Measurements from ENCODE around the gene HMGXB4.
"Not testable (repeated sequence)": the region's sequence is repeated elsewhere in the genome, so short reads cannot be mapped to it uniquely, and the experiment has no call there.

The HMGXB4 gene

GRCh38 chr22:35257321-35258190 is at the start of gene HMGXB4:
Gene HMGXB4, plus strand, starts transcription at chr22:35257493. Its CDS starts 4,898 bp downstream, at chr22:35262391.
- DNase-seq (ENCODE audit: low spot score): peak; percentile 89

- DNase-seq (ENCODE audit: low spot score): no peak
Observed at GRCh38 chr22:35208003-35208402, 49.3 kb upstream of the HMGXB4 start.

GRCh38 chr22:35209203-35209602 is 48.1 kb upstream of the HMGXB4 start:
- DNase-seq (ENCODE audit: low spot score): no peak

- no peak for DNase-seq (ENCODE audit: low spot score)
Observed at GRCh38 chr22:35212009-35212408, 45.3 kb upstream of the HMGXB4 start.

- no peak for DNase-seq (ENCODE audit: low spot score)
Observed at GRCh38 chr22:35212996-35213395, 44.3 kb upstream of the HMGXB4 start.

GRCh38 chr22:35214968-35215367 is 42.3 kb upstream of the HMGXB4 start:
- DNase-seq (ENCODE audit: low spot score): no peak

GRCh38 chr22:35215993-35216392 is 41.3 kb upstream of the HMGXB4 start:
- no peak for DNase-seq (ENCODE audit: low spot score)

GRCh38 chr22:35217527-35217926 is 39.8 kb upstream of the HMGXB4 start:
- DNase-seq (ENCODE audit: low spot score): no peak

- no peak for DNase-seq (ENCODE audit: low spot score)
Observed at GRCh38 chr22:35218079-35218478, 39.2 kb upstream of the HMGXB4 start.

- no peak for DNase-seq (ENCODE audit: low spot score)
Observed at GRCh38 chr22:35219012-35219411, 38.3 kb upstream of the HMGXB4 start.

- DNase-seq (ENCODE audit: low spot score): no peak
Observed at GRCh38 chr22:35220221-35220620, 37.1 kb upstream of the HMGXB4 start.

GRCh38 chr22:35225010-35225409 is 32.3 kb upstream of the HMGXB4 start:
- no peak for DNase-seq (ENCODE audit: low spot score)

- DNase-seq (ENCODE audit: low spot score): no peak
Observed at GRCh38 chr22:35226958-35227647, 30.2 kb upstream of the HMGXB4 start.

- no peak for DNase-seq (ENCODE audit: low spot score)
Observed at GRCh38 chr22:35229865-35230264, 27.4 kb upstream of the HMGXB4 start.

- no peak for DNase-seq (ENCODE audit: low spot score)
Observed at GRCh38 chr22:35230417-35230816, 26.9 kb upstream of the HMGXB4 start.

- no peak for DNase-seq (ENCODE audit: low spot score)
Observed at GRCh38 chr22:35230839-35231584, 26.3 kb upstream of the HMGXB4 start.

- DNase-seq (ENCODE audit: low spot score): peak; percentile 53
Observed at GRCh38 chr22:35231585-35232084, 25.7 kb upstream of the HMGXB4 start.

- DNase-seq (ENCODE audit: low spot score): not testable (repeated sequence)
Observed at GRCh38 chr22:35238749-35239148, 18.5 kb upstream of the HMGXB4 start.

- not testable (repeated sequence) for DNase-seq (ENCODE audit: low spot score)
Observed at GRCh38 chr22:35244507-35244906, 12.8 kb upstream of the HMGXB4 start.

GRCh38 chr22:35250156-35250555 is 7.1 kb upstream of the HMGXB4 start:
- no peak for DNase-seq (ENCODE audit: low spot score)

GRCh38 chr22:35253946-35254345 is 3.3 kb upstream of the HMGXB4 start:
- DNase-seq (ENCODE audit: low spot score): no peak

- DNase-seq (ENCODE audit: low spot score): no peak
Observed at GRCh38 chr22:35257002-35257320, 332 bp upstream of the HMGXB4 start.

Data from CD4-positive, alpha-beta T cell treated with Interleukin-15 for 4 hours (primary cell).